Skeletal muscle tissue (tissue), 4 donors: ENCODE data around the gene SLC25A42. TPM values are rescaled to one million over a fixed set of nuclear protein-coding genes. Genes with fewer than 3 reads are reported as not detected.

ENCODE experiments used
- H3K27ac ChIP-seq: one replicate; pipeline ENCODE4 v1.7.0; 2013; ENCODE audit warnings: mild to moderate bottlenecking, low read depth, low read length, inconsistent platforms
- H3K27me3 ChIP-seq, 3 donors: one replicate each; pipeline ENCODE4 v1.7.0; 2013; ENCODE audit warnings: low read length in 3 of 3; ENCODE audit not compliant: control insufficient read depth in 3 of 3, insufficient read depth in 3 of 3
- H3K36me3 ChIP-seq, 3 donors: one replicate each; pipeline ENCODE4 v1.7.0; 2013; ENCODE audit warnings: low read length in 3 of 3; ENCODE audit not compliant: control insufficient read depth in 3 of 3, insufficient read depth in 3 of 3
- H3K4me1 ChIP-seq, 3 donors: one replicate each; pipeline ENCODE4 v1.7.0; 2013; ENCODE audit warnings: low read length in 3 of 3, mild to moderate bottlenecking in 3 of 3; ENCODE audit not compliant: control insufficient read depth in 3 of 3, insufficient read depth in 3 of 3
- H3K4me3 ChIP-seq, 3 donors: one replicate each; pipeline ENCODE4 v1.7.0; 2013; ENCODE audit warnings: low read length in 3 of 3
- H3K9ac ChIP-seq, 3 donors: one replicate each; pipeline ENCODE4 v1.7.0; 2013; ENCODE audit warnings: low read length in 3 of 3, mild to moderate bottlenecking in 3 of 3, moderate library complexity in 2 of 3, low read depth in 1 of 3
- H3K9me3 ChIP-seq, 3 donors: one replicate each; pipeline ENCODE4 v1.7.0; 2013; ENCODE audit warnings: low read length in 3 of 3; ENCODE audit not compliant: control insufficient read depth in 3 of 3
- total RNA-seq: library from RNA; depleted of rRNA; stranded (reverse); fragments of >200 nt; gene quantifications from one replicate; pipeline ENCODE4 v1.2.3, GENCODE V29; 2014
- donor health status: Osteomylitis.

The SLC25A42 gene
- total RNA-seq, 1 donor from 2014 or later = 7.8 TPM

DNA sequence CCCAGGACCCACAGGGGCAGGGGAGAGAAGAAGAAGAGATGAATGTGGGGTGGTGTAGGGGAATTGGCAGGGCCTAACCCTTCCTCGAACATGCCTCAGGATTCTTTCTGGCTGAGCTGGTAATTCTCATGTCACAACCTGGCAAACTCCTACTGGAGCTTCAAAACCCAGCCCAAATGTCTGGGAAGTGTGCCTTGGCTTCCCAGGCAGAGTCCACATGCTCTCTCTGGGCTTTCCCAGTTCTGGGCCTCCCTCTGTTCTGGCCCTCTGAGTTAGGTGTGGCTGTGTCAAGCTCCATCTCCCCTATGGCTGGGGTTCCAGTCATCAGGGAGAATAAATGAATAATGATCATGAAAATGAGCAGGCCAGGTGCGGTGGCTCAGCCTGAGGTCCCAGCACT, 85.6 kb downstream of the SLC25A42 start:
- no peak overlapping the region for H3K4me3 ChIP-seq
- H3K36me3 ChIP-seq = peaks cover 0 to 13% (median 3%) of the 10 kb centered on the region in 3 donors
- H3K9ac ChIP-seq = no peak overlapping the region
- H3K4me1 ChIP-seq = peaks cover 0 to 3% (median 2%) of the 10 kb centered on the region in 3 donors
- H3K27me3 ChIP-seq = no peaks in the 10 kb centered on the region
- H3K27ac ChIP-seq = no peak overlapping the region
- no peaks in the 10 kb centered on the region for H3K9me3 ChIP-seq

DNA sequence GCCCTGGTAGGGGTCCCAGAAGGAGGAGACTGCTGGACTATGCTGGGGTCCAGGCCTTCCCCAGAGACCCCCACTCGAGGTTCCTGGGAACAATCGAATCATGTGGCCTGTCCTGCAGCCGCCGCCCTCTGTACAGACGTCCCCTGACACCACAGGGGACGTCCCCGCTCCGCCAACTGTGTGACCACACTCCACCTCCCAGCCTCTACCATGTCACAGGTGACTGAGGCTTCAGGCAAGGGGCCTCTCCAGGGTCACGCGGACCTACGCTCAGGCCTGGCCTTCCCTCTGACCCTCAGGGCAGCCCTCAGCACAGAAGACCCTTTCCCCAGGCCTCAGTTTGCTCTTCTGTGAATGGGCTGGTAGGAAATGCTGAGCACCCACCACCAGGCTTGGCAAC, 87.6 kb downstream of the SLC25A42 start:
- Histone ChIP-seq H3K36me3 (peaks cover 0 to 13% (median 3%) of the 10 kb centered on the region in 3 donors), H3K9ac (no peak overlapping the region), H3K9me3 (peaks cover 0 to 2% (median 0%) of the 10 kb centered on the region in 3 donors), H3K27me3 (no peaks in the 10 kb centered on the region), H3K4me3 (no peak overlapping the region), H3K27ac (no peak overlapping the region), H3K4me1 (no peaks in the 10 kb centered on the region)

DNA sequence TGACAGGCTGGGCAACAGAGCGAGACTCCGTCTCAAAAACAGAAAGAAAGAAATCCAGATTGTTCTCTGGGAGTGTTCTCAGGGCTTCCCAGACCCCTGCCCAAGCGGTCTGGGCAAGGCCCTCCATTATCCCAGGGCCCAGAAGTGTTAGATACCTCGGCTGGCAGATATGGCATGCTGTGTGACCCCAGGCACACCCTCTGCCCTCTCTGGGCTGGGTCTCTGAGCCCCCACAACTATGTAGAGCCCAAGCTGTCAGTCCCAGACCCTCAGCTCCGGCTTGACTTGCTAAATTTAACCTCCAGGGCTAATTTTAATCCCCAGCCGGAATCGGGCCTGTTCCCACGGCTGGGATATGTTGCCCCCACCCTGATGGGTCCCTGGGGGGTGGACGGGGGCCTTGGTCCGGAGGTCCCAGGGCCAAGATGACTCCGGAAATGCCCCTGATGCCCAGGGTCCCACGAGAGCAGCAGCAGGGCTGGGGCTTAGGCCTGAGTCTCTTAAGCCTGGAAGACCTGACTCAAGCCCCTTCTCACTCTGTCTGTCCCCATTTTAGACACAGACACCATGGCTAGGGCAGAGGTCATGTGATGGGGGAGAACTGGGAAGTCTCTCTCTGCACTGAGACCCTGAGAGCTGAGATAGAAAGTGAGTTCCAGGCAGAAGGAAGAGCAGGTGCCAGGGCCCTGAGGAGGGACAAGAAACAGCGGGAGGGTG, 89.0 kb downstream of the SLC25A42 start:
- Histone ChIP-seq H3K4me3 (no peak overlapping the region), H3K9me3 (peaks cover 0 to 2% (median 0%) of the 10 kb centered on the region in 3 donors), H3K27ac (no peak overlapping the region), H3K4me1 (no peaks in the 10 kb centered on the region), H3K27me3 (no peaks in the 10 kb centered on the region), H3K36me3 (peaks cover 0 to 7% (median 0%) of the 10 kb centered on the region in 3 donors), H3K9ac (no peak overlapping the region)

DNA sequence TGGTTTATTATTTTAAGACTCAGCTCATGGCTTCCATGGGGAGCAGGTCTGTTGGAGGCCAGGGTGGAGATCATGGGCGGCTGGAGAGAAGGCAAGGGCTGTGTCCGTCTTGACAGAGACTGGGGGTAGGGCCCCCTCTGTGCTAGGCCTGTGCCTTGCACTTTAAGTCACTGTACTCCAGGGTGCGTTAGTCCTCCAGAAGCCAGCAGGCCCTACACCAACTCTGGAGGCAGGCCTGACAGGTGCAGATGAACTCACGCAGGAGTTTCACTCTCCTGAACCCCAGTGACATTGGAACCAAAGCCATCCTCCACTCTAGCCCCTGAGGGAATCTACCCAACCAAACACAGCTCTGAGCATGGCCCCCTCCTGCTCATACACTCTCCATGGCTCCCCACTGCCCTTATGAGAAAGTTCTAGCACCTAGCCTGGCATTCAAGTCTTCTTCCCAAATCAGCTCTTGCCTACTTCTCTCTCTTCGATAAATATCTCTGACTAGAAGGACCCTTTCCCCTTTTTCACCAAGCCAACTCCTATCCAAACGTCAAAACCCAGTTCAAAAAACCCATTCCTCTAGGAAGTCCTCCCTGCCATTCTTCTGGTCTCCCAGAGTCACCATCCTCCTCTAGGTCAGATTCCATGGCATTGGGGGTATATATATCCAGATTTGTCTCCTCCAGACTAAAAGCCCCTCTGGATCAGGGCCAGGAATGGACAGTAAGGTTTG, 91.1 kb downstream of the SLC25A42 start:
- Histone ChIP-seq H3K27ac (no peak overlapping the region), H3K4me3 (no peak overlapping the region), H3K9me3 (peaks cover 0 to 2% (median 0%) of the 10 kb centered on the region in 3 donors), H3K4me1 (no peaks in the 10 kb centered on the region), H3K27me3 (no peaks in the 10 kb centered on the region), H3K36me3 (no peaks in the 10 kb centered on the region), H3K9ac (no peak overlapping the region)

DNA sequence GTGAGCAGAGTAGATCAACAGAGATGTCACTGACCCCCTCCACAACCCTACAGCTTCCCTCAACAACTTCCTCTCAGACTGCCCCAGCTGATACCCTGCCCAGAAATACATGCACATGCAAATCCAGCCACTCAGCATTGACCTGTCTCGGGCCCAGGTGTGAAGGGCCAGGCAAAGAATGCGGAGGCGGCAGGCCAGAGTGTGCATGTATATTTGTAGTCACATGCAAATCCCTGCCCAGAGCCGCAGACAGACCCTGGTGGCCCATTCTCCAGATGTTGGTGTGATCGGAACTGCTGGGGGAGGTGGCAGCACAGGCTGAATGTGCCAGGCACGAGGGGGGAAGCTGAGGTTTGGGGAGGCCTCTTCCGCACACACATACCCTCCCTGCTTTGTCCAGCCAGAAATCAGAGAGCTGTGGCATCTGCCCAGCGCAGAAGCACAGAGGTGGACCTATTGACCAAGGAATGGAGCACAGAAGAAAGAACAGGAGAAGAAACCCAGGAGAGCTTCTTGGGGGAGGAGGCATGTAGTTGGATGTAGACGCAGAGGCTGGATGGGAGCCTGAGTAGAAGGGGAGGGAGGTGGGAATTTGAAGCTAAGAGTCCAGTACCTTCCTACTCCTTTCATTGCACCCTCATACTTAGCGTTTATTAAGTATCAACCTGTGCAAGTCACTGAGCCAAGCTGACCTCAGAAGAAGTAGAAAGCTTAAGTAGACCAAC, 91.9 kb downstream of the SLC25A42 start:
- H3K9me3 ChIP-seq = peaks cover 0 to 2% (median 0%) of the 10 kb centered on the region in 3 donors
- no peaks in the 10 kb centered on the region for H3K36me3 ChIP-seq
- H3K27ac ChIP-seq = no peak overlapping the region
- H3K27me3 ChIP-seq = no peaks in the 10 kb centered on the region
- no peak overlapping the region for H3K4me3 ChIP-seq
- no peak overlapping the region for H3K9ac ChIP-seq
- H3K4me1 ChIP-seq = no peaks in the 10 kb centered on the region

DNA sequence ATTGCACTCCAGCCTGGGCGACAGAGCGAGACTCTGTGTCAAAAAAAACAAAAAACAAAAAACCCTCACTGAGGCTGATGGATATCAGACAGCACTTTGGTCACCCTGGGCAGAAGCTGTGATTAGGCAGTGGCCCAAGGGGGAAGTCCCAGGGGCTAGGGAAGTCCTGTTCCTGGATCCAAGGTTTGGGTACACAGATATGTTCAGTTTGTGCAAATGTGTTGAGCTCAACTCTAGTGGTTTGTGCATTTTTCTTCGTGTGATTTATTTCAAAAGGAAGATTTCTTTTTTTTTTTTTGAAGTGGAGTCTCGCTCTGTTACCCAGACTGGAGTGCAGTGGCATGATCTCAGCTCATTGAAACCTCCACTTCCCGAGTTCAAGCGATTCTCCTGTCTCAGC, 94.0 kb downstream of the SLC25A42 start:
- H3K9me3 ChIP-seq = peaks cover 0 to 2% (median 0%) of the 10 kb centered on the region in 3 donors
- no peaks in the 10 kb centered on the region for H3K36me3 ChIP-seq
- no peak overlapping the region for H3K9ac ChIP-seq
- no peaks in the 10 kb centered on the region for H3K27me3 ChIP-seq
- no peaks in the 10 kb centered on the region for H3K4me1 ChIP-seq
- H3K4me3 ChIP-seq = no peak overlapping the region
- H3K27ac ChIP-seq = no peak overlapping the region

DNA sequence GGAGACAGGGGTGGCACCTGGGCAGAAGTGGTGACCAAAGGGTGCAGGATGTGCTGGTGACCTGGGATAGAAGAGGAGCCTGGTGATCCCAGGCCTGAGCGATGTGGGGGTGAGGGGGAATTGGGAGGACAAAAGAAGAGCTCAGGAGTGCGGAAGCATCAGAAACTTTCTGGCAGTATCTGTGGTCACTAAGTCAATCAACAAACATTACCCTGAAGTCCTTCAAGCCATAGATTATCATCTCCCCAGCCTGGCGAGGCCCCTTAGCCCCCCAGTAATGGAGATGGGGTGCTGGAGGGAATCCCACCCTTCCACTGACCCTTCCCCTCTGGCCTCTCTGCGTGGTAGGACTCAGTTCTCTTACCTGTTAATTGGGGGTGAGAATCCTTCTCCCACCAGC, 95.7 kb downstream of the SLC25A42 start:
- H3K4me3 ChIP-seq = no peak overlapping the region
- H3K36me3 ChIP-seq = no peaks in the 10 kb centered on the region
- H3K4me1 ChIP-seq = no peaks in the 10 kb centered on the region
- no peak overlapping the region for H3K27ac ChIP-seq
- no peaks in the 10 kb centered on the region for H3K27me3 ChIP-seq
- peaks cover 0 to 2% (median 0%) of the 10 kb centered on the region in 3 donors for H3K9me3 ChIP-seq
- no peak overlapping the region for H3K9ac ChIP-seq

DNA sequence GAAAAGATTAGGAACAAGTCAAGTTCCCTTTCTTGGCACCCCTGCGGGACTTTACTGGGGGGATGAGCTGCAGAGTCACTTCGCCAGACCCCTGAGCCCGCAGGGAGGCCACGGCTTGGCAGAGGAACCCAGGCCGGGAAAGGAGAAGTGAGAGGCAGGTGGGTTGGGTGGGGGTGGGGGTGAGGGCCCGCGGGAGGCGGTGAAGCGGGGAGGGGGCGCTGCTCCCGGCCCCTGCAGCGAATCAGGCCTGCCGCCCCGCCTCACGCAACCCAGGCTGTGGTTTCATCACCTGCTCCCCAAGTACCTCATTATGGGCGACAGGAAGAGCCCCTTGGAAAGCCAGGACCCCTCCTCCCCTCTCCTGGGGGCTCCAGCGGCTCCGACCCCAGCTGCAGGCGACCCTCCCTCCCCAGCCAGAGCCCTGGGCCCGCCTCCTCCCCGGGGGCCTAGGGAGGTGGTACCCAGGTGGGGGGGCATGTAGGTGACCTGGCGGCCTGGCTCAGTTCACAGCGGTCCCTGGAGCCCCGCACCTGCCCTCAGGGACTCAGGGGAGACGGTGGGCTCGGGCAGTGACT, 96.8 kb downstream of the SLC25A42 start:
- peaks cover 0 to 2% (median 0%) of the 10 kb centered on the region in 3 donors for H3K9me3 ChIP-seq
- no peak overlapping the region for H3K27ac ChIP-seq
- H3K27me3 ChIP-seq = no peaks in the 10 kb centered on the region
- H3K36me3 ChIP-seq = no peaks in the 10 kb centered on the region
- H3K4me1 ChIP-seq = no peaks in the 10 kb centered on the region
- no peak overlapping the region for H3K4me3 ChIP-seq
- H3K9ac ChIP-seq = no peak overlapping the region

DNA sequence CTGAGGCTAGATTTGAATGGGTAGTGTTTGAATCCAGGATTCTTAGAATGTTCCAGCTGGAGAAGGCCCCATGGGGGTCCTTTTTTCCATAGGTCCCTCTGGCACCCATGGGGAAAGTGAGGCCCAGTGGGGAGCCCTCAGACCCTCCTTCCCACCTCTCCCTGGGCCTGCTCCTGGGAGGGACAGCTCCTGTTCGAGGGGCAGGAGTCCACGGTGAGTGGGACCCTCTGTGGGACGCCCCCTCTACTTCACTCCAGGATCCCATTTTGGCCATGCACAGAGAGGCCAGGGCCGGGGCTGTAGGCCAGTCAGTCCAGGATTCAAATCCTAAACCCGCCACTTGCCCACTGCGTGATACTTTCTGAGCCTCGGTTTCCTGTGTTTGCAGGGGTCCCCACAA, 98.7 kb downstream of the SLC25A42 start:
- Histone ChIP-seq H3K36me3 (no peaks in the 10 kb centered on the region), H3K27me3 (no peaks in the 10 kb centered on the region), H3K9me3 (no peaks in the 10 kb centered on the region), H3K4me3 (no peak overlapping the region), H3K4me1 (no peaks in the 10 kb centered on the region), H3K9ac (no peak overlapping the region), H3K27ac (no peak overlapping the region)
